ENCODE data around the gene SMPDL3B.

The SMPDL3B gene

DNA sequence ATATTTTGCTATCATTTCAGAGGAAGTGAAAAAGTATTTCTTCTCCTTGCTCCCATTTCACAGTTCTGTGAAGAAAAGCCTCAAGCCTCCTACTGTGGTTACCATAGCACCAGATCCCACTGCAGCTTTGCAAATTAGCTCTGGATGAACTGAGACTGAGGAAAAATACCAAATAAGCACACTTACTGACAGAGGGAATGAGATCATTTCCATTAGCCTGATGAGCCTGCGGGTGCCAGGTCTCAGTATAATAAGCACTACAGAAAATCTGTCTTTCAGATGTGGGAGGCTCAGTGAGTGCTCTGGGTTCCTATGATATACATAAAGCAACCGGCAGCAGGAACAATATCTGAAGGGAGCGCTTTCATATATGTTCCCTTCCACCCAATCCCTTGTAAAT lies 46.3 kb downstream of the SMPDL3B start:
- Histone ChIP-seq H3K4me2 (no peak overlapping the region), H3K27me3 (ENCODE audit: insufficient read depth, low read depth) (no peaks in the 10 kb centered on the region), H3K36me3 (ENCODE audit: insufficient read depth) (no peaks in the 10 kb centered on the region), H3K79me2 (ENCODE audit: insufficient read depth, low read depth) (no peaks in the 10 kb centered on the region), H3K27ac (no peak overlapping the region), H3K4me3 (IDR thresholded peaks at IDR 0.05; ENCODE audit: insufficient read depth, low read depth, low read length) (no peak overlapping the region), H3K4me1 (ENCODE audit: low read depth, poor library complexity, severe bottlenecking) (peaks cover 6% of the 10 kb centered on the region), H3K9ac (no peak overlapping the region), H4K20me1 (ENCODE audit: insufficient read depth) (no peaks in the 10 kb centered on the region), H2AFZ (ENCODE audit: low read depth) (no peak overlapping the region)
- TF ChIP-seq, protein P1, sequence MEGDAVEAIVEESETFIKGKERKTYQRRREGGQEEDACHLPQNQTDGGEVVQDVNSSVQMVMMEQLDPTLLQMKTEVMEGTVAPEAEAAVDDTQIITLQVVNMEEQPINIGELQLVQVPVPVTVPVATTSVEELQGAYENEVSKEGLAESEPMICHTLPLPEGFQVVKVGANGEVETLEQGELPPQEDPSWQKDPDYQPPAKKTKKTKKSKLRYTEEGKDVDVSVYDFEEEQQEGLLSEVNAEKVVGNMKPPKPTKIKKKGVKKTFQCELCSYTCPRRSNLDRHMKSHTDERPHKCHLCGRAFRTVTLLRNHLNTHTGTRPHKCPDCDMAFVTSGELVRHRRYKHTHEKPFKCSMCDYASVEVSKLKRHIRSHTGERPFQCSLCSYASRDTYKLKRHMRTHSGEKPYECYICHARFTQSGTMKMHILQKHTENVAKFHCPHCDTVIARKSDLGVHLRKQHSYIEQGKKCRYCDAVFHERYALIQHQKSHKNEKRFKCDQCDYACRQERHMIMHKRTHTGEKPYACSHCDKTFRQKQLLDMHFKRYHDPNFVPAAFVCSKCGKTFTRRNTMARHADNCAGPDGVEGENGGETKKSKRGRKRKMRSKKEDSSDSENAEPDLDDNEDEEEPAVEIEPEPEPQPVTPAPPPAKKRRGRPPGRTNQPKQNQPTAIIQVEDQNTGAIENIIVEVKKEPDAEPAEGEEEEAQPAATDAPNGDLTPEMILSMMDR (conservative IDR thresholded peaks at IDR 0.05; ENCODE audit: low read depth, low read length) = no peak

DNA sequence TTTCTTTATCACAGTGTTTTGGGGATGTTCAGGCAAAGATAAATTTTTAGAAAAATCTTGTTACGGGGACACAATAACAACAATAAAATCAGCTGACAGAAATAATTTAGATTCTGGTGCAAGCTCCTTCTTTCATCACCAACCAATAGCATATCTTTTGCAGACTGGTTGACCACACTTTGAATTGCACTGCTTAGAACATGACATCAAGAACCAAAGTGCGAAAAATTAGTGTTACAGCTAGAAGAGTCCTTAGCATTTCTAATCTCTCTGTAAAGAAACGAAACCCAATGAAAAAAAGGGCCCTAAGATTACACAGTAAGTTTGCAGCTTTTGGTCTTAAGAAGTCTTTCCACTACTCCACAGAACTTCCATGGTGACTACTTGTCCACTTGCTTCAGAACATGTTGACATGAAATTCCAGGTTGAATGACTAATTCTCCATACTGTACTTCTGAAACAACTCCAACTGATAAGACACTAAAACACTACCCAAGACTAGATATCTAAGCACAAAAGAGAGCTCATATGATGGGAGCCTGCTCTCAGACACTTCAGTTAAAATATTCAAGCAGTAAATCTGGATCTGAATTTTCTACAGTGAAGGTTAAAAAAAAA lies 56.2 kb downstream of the SMPDL3B start:
- Histone ChIP-seq H4K20me1 (ENCODE audit: insufficient read depth) (no peaks in the 10 kb centered on the region), H3K27ac (no peak overlapping the region), H2AFZ (ENCODE audit: low read depth) (no peak overlapping the region), H3K9ac (no peak overlapping the region), H3K36me3 (ENCODE audit: insufficient read depth) (peaks cover 8% of the 10 kb centered on the region; the same call in 1 of the 2 replicates), H3K27me3 (ENCODE audit: insufficient read depth, low read depth) (no peaks in the 10 kb centered on the region), H3K4me3 (IDR thresholded peaks at IDR 0.05; ENCODE audit: insufficient read depth, low read depth, low read length) (no peak overlapping the region), H3K4me2 (no peak overlapping the region), H3K4me1 (ENCODE audit: low read depth, poor library complexity, severe bottlenecking) (no peaks in the 10 kb centered on the region), H3K79me2 (ENCODE audit: insufficient read depth, low read depth) (no peaks in the 10 kb centered on the region)
- TF ChIP-seq, protein P1 (conservative IDR thresholded peaks at IDR 0.05; ENCODE audit: low read depth, low read length) = no peak

DNA sequence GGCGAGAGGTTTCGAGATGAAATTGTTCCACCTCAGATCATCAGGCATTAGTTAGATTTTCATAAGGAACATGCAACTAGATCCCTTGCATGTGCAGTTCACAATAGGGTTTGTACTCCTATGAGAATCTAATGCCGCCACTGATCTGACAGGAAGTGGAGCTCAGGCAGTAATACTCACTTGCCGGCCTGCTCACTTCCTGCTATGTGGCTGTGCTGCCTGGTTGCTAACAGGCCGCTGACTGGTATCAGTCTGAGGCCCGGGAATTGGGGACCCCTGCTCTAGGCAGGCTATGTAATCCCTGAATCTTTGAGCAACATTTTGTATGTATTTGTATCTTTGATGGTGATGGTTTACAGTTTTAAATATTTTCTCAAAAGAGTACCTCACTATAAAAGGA lies 57.5 kb downstream of the SMPDL3B start:
- TF ChIP-seq, protein P1 (conservative IDR thresholded peaks at IDR 0.05; ENCODE audit: low read depth, low read length) = no peak

DNA sequence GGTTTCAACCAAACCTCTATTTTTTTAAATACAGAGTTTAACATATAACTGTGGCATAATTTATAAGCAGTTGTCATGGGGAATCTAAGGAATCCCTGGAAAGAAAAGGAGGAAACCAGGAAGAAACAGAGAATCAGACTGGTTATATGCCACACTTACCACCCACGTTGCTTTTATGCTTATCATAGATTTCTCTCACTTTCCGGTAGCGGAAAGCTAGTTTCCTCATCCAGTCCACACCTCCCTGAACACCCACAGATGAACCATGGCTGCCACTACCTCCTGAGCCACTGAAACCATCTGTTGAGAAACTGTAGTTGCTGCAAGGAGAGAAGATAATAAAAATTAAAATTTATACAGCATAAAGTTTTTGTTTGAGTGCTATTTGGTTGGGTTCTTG lies 58.4 kb downstream of the SMPDL3B start:
- H4K20me1 ChIP-seq (ENCODE audit: insufficient read depth) = no peaks in the 10 kb centered on the region
- no peak overlapping the region for H2AFZ ChIP-seq (ENCODE audit: low read depth)
- TF ChIP-seq, protein P1 (conservative IDR thresholded peaks at IDR 0.05; ENCODE audit: low read depth, low read length) = no peak
- no peaks in the 10 kb centered on the region for H3K79me2 ChIP-seq (ENCODE audit: insufficient read depth, low read depth)
- peaks cover 13% of the 10 kb centered on the region; the same call in 1 of the 2 replicates for H3K36me3 ChIP-seq (ENCODE audit: insufficient read depth)
- no peaks in the 10 kb centered on the region for H3K27me3 ChIP-seq (ENCODE audit: insufficient read depth, low read depth)
- no peak overlapping the region for H3K9ac ChIP-seq
- H3K4me3 ChIP-seq (IDR thresholded peaks at IDR 0.05; ENCODE audit: insufficient read depth, low read depth, low read length) = no peak overlapping the region
- H3K4me2 ChIP-seq = no peak overlapping the region
- H3K4me1 ChIP-seq (ENCODE audit: low read depth, poor library complexity, severe bottlenecking) = peaks cover 10% of the 10 kb centered on the region
- H3K27ac ChIP-seq = no peak overlapping the region

More for the DNA sequence above, 57.5 kb downstream of the SMPDL3B start:
- no peak overlapping the region for H3K27ac ChIP-seq
- no peaks in the 10 kb centered on the region for H3K27me3 ChIP-seq (ENCODE audit: insufficient read depth, low read depth)
- peaks cover 13% of the 10 kb centered on the region; the same call in 1 of the 2 replicates for H3K36me3 ChIP-seq (ENCODE audit: insufficient read depth)
- no peak overlapping the region for H3K4me3 ChIP-seq (IDR thresholded peaks at IDR 0.05; ENCODE audit: insufficient read depth, low read depth, low read length)
- no peak overlapping the region for H2AFZ ChIP-seq (ENCODE audit: low read depth)
- peaks cover 10% of the 10 kb centered on the region for H3K4me1 ChIP-seq (ENCODE audit: low read depth, poor library complexity, severe bottlenecking)
- no peaks in the 10 kb centered on the region for H4K20me1 ChIP-seq (ENCODE audit: insufficient read depth)
- no peak overlapping the region for H3K9ac ChIP-seq
- no peak overlapping the region for H3K4me2 ChIP-seq
- H3K79me2 ChIP-seq (ENCODE audit: insufficient read depth, low read depth) = no peaks in the 10 kb centered on the region

Data from KMS-11 (cell line).